ENCODE results near the gene SRSF10.
"Not testable (repeated sequence)": the region's sequence is repeated elsewhere in the genome, so short reads cannot be mapped to it uniquely, and the experiment has no call there.

Gene SRSF10

DNA sequence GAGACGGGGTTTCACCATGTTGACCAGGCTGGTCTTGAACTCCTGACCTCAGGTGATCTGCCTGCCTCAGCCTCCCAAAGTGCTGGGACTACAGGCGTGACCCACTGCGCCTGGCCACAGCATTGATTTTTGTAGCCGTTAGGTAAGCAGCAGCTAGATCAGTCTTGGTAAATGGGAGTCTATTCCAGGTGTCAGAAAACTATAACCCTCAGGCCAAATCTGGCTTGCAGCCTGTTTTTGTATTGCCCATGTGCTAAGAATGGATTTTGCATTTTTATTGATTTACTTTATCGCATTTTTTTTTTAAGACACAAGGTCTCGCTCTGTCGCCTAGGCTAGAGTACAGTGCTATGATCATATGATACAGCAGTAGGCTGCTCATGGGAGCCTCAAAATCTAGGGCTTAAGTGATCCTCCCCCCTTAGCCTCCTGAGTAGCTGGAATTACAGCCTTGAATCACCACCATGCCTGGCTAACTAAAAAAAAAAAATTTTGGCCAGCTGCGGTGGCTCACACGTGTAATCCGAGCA is 16.6 kb upstream of the SRSF10 start:
- no peak for DNase-seq

DNA sequence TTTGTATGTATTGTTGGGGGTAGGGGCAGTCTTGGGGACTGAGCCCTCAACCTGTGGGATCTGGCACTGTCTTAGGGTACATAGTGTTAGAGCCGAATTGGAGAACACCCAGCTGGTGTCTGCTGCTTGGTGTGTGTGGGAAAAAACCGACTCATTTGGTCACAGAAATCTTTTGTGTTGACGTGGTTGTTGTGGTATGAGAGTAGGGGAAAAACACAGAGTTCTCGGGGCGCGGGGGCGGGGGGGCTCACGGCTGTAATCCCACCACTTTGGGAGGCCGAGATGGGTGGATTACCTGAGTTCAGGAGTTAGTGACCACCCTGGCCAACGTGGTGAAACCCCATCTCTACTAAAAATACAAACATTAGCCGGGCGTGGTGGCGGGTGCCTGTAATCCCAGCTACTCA is 15.3 kb upstream of the SRSF10 start:
- DNase-seq, result no peak

DNA sequence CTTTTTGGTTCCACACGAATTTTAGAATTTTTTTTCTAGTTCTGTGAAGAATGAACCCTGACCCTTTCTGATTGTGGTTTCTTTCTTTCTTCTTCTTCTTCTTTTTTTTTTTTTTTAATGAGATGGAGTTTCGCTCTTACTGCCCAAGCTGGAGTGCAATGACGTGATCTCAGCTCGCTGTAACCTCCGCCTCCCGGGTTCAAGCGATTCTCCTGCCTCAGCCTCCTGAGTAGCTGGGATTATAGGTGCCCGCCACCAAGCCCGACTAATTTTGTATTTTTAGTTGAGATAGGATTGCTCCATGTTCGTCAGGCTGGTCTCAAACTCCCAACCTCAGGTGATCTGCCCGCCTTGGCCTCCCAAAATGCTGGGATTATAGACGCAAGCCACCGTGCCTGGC is 11.9 kb upstream of the SRSF10 start:
- not testable (repeated sequence) for DNase-seq

DNA sequence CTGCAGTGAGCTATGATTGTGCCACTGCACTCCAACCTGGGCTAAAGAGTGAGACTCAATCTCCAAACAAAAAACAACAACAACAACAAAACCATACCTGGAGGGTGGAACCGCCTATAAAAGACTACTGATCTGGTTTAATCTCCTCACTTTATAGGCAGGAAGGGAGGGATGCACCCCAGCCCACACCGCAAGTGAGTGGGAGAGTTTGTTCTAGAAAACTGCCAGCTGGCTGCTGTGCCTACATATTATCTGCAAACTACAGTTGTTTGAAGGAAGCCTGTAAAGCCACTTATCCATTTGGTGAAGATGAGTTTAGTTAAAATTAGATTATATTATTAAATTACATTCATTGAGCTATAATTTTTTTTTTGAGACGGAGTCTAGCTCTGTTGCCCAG is 9.1 kb upstream of the SRSF10 start:
- DNase-seq, result no peak

DNA sequence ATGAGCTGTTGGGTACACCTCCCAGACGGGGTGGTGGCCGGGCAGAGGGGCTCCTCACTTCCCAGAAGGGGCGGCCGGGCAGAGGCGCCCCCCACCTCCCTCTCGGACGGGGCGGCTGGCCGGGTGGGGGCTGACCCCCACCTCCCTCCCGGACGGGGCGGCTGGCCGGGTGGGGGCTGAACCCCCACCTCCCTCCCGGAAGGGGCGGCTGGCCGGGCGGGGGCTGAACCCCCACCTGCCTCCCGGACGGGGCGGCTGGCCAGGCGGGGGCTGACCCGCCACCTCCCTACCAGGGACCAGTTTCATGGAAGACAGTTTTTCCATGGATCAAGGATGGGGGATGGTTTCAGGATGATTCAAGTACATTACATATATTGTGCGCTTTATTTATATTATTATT is 6.9 kb upstream of the SRSF10 start:
- not testable (repeated sequence) for DNase-seq

DNA sequence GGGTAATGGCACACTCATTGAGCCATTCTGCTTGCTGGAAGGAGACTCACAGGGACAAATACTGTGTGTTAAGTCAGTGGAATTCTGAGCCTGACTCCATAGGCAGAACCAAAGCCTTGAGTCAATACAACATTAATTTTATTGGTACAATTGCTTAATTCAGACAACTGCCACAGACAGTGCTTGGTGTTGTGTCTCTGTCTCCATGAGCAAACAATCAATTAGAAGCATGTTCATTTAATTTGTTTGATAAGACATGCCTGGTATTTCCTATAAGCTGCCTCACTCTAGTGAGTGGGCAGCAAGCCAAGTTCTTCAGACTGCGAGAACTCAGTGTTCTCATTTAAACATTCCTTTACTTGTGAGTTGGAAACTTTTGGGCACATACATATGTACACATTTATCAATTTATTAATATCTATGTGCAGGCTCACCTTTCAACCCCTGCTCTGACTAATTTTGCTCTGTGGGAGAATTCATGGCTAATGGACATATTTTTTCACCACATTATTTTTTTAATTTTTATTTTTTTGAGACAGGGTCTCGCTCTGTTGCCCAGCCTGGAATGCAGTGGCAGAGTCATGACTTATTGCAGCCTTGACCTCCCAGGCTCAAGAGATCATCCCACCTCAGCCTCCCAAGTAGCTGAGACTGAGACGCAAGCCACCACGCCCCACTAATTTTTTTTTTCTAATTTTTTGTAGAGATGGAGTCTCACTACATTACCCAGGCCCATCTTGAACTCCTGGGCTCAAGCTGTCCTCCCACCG is 4.5 kb upstream of the SRSF10 start:
- DNase-seq, result no peak

DNA sequence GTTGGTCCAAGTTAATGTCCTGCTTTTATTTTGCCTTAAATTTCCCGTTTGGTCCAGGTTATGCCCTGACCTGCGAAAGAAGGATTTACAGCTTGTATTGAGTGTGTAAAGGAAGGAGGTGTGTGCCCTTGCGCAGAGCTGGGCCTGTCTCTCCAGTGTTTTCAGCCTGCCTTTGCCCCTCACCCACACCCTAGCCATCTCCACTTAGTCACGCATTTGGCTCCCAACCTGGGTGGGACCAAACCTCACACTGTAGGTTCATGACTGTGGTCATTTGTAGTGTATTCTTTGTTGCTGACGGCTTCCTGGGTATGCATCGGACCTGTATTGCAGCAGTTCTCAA is 572 bp upstream of the SRSF10 start:
- DNase-seq, result peak; percentile 64

DNA sequence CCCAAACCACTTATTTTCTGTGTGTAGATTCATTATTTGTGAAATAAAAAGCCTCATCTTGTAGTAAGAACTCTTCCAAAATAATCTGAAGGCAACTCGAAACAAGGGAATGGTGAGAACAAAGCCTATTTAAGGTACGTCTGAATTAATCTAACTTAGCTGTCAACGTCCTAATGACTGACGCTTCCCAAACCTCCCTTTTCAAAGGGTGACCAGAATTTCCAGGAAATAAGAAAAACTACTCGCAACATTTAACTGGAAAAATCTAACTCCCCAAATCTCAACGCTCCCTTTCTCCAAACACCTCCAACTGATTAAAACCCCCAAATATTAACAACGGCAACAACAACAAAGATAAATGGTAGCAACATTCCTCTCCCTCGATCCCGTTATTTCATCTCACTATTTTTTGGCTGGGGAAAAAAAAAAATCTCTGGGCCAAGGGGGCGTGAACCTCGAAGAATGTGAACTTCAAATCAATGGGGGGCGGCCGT is 693 bp downstream of the SRSF10 start:
- DNase-seq, result no peak

DNA sequence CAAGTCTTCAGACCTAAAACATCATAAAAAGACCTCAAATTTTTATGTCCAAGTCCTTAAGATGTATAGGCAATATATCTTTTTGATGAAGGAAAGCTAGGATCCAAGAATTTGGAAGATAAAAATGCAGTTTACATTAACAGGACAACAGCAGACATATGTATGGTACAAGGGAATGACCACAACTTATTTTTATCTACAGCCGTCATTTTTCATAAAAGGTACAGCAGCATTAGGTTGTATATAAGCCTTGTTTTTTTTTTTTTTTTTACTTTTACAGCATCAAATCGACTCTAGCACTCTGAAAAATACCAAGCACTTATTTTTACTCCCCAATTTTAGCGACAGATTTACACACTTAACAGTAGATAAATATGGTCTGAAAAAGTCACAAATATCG is 1.3 kb downstream of the SRSF10 start:
- no peak for DNase-seq

DNA sequence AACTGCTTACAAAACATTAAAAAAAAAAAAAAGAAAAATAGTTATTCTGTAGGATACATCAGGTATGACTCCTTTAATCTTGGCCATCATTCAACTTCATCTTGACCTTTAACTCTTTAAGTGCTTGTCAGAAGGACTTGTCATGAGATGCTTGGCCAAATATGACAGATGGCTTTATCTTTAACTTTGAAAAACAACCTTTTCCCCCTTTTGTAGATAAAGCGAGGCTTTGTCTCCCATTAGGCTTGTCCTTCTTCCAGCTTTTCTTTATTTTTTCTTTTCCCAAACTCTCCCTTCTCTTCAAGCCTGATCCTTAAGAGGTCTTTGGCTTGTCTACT is 2.3 kb downstream of the SRSF10 start:
- no peak for DNase-seq

DNA sequence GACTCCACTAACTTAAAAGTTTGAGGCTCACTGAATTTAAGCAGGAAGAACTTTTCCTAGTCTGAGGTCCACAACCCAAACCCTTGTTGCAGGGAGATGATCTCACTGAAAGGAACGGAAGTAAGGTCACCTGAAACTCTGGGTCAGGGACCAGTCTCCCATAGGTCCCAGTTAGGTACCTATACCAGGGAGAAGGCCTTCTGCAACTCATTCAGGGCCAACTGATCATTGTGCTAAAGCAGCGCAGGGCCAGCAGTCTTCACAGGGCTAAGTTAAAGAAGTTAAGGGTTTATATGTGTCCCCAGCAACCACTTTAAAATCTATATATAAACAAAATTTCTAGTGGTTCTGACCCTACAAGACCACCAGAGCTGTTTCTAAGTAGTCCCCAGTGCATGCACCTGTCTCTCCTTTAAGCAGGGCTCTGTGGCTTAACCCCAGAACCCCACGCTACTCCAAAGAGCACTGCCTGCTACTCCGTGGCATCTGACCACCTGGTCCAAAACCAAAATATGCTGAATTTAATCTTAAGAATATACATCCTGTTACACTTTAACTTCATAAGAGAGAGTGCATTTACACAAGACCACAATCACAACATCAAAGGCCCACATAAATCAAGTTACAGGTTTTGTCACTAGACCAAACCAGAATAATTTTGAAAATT is 2.8 kb downstream of the SRSF10 start:
- DNase-seq, result no peak

DNA sequence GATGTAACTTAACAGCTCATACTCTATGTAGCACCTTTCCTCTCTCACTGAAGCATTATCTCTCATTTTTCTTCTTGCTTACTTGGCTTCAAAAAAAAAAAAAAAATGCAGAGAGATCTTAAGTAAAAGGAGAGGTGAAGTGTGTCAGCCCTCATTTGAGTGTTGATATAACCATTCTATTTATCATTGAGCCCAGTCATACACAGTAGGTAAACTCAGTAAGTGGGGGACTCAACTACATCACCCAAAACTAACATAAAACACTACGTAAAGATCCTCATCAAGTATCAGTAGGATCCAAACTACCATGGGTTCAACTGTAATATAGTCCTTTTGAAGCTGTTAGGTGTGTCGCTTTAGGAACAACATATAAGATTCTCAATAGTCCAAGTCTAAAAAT is 12.3 kb downstream of the SRSF10 start:
- no peak for DNase-seq

DNA sequence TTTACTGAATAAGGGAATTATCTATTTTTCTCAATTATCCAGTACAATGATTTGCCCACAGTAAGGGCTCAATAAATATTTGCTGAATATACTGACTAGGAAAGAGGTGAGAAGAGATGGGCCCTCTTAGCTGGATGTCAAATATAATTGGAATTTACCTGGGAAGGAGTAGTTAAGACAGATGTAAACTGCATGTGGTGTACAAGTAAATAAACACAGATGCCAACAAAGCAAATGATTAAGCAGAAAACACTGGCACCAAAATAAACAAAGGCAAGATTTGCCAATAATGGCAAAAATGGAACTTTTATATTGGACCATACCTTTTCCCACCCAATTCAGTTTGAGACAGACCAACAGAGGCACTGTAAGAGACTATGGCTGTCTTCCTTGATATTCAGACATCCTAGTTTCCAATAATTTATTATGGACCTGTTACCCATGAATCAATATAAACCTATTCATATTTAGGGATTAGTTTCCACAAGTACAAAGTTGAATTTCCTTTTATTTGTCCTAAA is 13.1 kb downstream of the SRSF10 start:
- no peak for DNase-seq

DNA sequence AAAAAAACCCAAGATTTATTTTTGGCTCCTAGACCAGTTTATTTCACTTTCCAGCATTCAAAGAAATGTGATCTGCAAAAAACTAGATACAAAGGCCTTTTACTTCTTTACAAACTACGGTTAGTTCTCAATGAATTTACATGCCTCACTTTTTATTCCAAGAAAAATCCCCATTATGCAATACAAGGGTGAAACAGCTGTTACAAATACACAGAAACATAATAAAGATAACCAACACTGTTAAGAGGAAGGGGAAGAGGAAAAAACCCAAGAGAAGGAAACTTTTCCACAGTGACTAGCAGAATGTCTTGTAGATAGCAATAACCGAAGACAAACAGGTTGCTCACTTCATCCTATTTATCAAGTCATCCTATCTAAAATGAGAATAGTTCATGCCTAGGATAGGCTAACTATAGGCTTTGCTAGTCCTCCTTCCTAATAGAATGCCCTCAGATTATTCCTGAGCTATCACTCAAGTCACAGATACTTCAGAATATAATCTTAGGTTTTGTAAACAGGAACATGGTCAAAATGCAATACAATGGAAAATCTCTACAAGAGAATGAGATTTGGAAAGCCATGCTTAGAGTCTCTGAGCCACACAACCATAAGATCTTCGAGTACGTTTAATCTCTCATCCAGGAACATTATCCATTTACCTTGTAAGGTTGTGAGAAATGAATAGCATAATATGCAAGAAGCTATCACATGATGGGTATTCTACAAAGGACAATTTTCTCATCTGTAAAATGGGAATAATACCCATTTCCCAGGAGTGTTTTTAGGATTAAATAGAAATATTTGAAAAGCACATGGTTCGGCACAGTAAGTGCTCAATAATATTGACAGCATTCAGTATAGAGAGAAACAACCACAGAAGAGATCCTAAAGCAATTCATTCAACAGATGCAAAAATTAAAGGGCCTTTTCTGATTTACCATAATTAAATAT is 15.1 kb downstream of the SRSF10 start:
- DNase-seq, result no peak

DNA sequence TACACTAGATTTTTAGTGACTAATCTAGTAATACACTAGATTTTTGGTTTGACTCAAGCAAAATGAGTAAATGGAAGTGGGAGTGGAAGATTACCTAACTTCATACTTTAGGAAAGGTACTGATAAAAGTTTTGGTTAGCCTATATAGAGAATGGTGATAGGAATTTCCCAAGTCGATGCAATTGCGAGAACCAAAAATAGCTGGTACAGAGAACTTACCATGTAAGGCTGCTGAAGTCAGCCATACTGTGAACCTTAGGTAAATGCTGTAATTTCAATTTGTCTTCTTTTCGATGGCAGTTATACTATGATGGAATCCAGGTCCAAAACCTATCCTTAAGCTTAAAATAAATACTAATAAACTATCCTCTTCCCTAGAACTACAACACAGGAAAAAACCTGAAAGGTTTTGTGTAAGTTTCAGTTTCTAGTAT is 15.9 kb downstream of the SRSF10 start:
- no peak for DNase-seq

DNA sequence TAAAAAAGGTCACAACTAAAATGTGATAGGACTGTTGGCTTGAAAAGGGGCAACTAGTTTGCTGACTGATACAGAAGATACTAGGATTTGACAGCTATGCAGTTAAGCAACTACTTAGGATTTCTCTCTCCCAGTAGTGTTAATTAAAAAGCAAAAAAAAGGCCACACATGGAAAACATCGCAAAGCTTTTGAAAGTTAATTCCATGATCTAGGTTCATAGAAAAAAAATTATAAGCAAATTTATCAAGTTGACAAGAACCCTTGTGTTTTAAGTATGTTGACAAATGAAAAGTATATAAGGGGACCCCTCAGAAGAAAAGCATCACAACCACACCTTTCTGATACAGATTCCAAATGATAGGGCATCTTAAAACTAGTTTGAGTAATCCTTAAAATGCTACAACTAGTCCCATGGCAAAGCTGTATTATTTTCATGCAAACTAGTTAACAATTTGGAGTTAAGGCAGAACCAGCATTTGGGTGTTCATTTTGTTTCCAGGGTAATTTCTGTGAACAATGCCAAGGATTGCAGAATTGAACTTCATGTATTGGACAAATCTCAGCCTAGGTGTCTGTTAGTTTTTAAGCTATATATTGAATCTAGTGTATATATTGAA is 16.4 kb downstream of the SRSF10 start:
- DNase-seq, result no peak

DNA sequence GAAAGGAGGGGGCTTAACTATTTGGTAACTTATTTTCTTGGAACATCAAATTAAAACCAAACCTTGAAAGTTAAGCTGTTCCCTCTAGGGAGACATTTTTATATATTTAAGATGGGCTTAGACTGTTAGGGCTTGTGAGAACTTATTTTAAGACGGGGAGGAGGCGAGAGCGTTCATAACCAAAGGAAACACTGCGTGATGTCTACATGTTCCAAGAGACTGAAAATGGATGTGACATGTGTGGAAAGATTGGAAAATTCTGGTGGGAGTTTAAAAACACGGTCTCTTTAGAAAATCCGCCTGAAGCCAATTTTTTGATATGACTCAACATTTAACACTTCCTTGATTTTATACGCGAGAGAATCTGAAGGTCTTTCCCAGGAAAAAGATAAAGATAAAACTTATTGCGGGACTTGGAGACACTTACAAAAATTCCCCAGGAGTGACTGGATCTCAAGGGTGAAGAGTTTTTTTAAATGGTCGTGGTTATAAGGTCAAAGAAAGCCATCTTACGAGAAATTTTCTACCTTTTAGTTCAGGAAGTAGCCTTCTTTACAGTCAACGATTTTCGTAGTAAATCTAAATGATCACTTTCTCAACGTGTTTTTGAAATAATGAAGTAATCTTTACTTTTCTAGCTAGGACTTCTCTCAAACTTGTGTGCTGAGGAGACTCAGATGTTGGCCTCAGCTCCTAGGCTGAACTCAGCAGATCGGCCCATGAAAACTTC is 19.7 kb downstream of the SRSF10 start:
- no peak for DNase-seq

DNA sequence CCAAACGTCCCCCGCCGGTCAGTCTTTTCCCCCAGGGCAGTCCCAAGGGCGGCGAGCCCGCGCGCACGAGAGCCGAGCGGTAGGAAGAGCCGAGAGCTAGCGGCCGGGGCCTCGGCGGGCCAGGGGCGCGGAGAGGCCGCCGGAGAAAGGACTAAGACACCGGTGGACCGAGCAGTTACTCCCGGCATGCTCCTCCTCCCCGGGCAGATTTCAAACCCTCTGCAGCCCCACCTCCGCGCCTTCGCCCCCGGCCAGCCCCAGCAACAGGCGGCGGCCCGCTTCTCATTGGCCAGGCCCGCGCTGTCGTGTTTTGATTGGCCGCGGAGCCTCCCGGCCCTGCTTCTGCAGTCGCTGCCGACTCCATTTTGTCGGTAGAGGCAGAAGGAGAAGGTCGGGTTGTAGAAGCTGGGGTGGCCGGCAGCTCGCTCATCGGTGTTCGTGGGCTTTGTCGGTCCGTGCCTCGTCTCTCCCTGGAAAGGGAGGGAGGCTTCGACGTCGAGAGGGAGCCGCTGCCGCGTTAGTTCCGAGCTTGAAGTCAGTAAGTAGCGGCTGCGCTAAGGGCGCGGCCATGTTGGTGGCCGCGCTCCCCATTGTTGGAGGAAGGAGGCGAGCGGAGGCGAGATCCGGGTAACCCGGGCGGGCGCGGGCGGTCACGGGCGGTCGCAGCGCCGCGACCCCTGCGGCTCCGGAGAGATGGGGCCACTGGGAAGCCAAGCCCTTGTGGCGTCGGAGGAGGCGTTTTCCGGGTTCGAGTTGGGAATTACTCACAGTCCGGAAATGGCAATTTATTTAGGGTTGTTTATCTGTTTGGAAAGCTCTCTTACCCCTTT is 20.5 kb downstream of the SRSF10 start, which contains the start of gene PNRC2:
TSS of gene PNRC2 (plus strand) at position 368 of the 830 bp plus-strand sequence. CDS start 1,630 bp downstream, outside the sequence.
- DNase-seq, result peak; percentile 97

DNA sequence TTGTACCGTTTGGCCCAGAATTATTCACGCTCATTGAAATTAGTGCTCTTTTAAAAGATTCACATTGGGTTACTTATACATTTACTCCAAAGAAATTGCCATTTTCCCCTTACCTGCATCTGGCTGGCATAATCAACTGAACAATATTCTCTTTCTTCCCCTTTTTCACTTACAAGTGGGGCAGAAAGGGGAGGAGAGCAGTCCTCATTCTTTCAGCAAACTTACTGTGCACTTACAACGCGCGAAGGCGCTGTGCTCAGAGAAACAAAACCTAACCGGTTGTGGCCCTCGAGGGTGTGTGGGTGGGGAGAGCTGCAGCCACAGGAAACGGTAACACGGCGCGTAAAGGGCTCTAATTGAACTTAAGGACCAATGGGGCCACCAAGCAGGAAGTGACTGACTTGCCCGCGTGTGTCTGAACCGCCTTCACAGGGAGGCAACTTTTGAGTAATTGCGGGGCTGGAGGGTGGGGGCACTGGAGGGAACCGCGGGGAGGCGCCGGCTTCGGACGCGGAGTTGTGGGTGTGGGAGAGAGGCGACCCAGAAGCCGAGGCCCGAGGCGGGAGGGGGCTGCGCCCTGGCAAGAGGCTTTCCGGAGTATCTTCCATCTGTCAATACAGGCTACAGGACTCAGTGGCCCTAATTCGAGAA is 21.2 kb downstream of the SRSF10 start:
- DNase-seq, result peak; percentile 93
